Thoracic aorta (tissue), 2 donors: ENCODE data around the gene PTPRJ. TPM values are rescaled to one million over a fixed set of nuclear protein-coding genes. Genes with fewer than 3 reads are reported as not detected.

ENCODE experiments used
- ATAC-seq: fragments of 150-250 bp; one replicate; pipeline ENCODE4 v1.8.0; 2017; ENCODE audit warnings: low read depth; ENCODE audit not compliant: insufficient number of reproducible peaks, low FRiP score
- DNase-seq: peaks from one replicate; pipeline ENCODE4 v3.0.0-alpha.2; 2020; ENCODE audit warnings: low spot score
- H3K27ac ChIP-seq, 2 donors: fragments of 200-600 bp; sonication (generic); 1 replicate in 1 of 2; 2 replicates in 1 of 2; pipeline ENCODE4 v1.5.1; 2016; ENCODE audit warnings: mild to moderate bottlenecking in 2 of 2, moderate library complexity in 2 of 2
- H3K27me3 ChIP-seq: fragments of 200-600 bp; sonication (generic); replicated peaks from 2 replicates; pipeline ENCODE4 v1.6.0; 2016; ENCODE audit warnings: mild to moderate bottlenecking; ENCODE audit not compliant: insufficient read depth
- H3K36me3 ChIP-seq: fragments of 200-600 bp; sonication (generic); one replicate; pipeline ENCODE4 v1.5.1; 2016
- H3K4me1 ChIP-seq, 2 donors: fragments of 200-600 bp; sonication (generic); 1 replicate in 1 of 2; 2 replicates in 1 of 2; pipeline versions ENCODE4 v1.5.1 to v1.6.0; 2016; ENCODE audit warnings: low read depth in 2 of 2, mild to moderate bottlenecking in 1 of 2; ENCODE audit not compliant: control insufficient read depth in 1 of 2
- H3K4me3 ChIP-seq: fragments of 200-600 bp; sonication (generic); 2 replicates; pipeline ENCODE4 v1.5.1; 2016; ENCODE audit warnings: mild to moderate bottlenecking
- H3K9me3 ChIP-seq: fragments of 200-600 bp; sonication (generic); 2 replicates; pipeline ENCODE4 v1.5.1; 2016
- CTCF ChIP-seq: fragments of 200-600 bp; sonication (generic); IDR thresholded peaks from one replicate; pipeline ENCODE4 v1.5.1; 2019; ENCODE audit warnings: antibody characterized with exemption
- total RNA-seq, 2 donors: library from RNA; depleted of rRNA; stranded (reverse); fragments of >200 nt; gene quantifications; one replicate each; pipeline versions ENCODE4 v1.1.0 to v1.2.3, GENCODE V29; 2016

The PTPRJ gene
- total RNA-seq, 2 donors from 2014 or later: 20.4 to 20.9 TPM

DNA sequence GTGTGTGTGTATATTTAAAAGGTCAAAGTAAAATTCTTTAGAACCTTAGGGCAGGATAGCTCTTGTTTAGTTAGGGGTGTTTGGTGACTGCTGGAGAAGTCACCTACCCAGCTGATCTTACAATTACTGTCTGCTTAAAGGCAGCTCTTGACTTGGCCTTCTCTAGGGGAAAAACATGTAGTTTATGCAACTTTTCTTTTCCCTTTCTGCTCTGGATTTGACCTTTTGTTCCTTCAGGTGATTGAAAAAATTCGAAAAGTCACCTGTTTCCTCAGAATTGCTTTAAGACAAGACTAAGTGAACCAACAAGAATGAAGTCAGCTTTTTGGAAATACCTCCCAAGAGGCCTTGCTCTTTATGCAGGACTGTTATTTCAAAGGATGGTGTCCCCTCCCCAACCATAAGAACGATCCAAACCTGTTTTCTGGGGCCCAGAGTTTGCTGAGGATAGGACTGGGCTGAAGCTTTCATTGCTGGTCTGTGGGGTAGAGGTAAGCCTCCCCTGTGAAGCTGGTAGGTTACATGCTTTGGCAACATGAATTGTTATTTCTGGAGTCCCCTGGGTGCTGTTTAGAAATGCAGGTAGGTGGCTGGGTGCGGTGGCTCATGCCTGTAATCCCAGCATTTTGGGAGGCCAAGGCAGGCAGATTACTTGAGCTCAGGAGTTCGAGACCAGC, 111.2 kb downstream of the PTPRJ start:
- no peaks in the 10 kb centered on the region for H3K36me3 ChIP-seq
- peaks cover 4 to 11% of the 10 kb centered on the region in 2 donors for H3K4me1 ChIP-seq
- DNase-seq (no peak), ATAC-seq (no peak)
- no peak overlapping the region for H3K27ac ChIP-seq
- H3K9me3 ChIP-seq: no peaks in the 10 kb centered on the region
- H3K27me3 ChIP-seq: no peaks in the 10 kb centered on the region
- no peak for TF ChIP-seq CTCF
- no peak overlapping the region for H3K4me3 ChIP-seq

DNA sequence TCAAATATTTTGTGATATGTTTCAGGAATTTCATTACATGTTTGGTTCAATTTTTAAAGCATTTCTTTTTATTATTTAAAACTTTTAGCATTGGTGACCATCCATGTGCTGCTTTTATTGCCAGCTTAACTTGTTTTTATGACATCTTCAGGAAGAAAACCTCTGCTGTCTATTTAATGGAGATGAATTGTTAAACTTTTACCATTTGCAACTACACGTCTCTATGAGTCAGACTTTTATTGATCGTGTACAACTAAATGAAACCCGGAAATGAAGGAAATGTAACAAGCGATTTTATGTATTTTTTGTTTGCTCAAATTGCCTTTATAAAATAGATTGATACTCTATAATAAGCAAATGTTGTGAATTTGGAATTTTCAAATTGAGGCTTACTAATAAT, 113.0 kb downstream of the PTPRJ start:
- H3K27me3 ChIP-seq: no peaks in the 10 kb centered on the region
- no peaks in the 10 kb centered on the region for H3K36me3 ChIP-seq
- H3K4me1 ChIP-seq: peaks cover 4 to 8% of the 10 kb centered on the region in 2 donors
- H3K4me3 ChIP-seq: no peak overlapping the region
- no peak overlapping the region for H3K27ac ChIP-seq
- no peak for TF ChIP-seq CTCF
- DNase-seq (no peak), ATAC-seq (no peak)
- no peaks in the 10 kb centered on the region for H3K9me3 ChIP-seq

DNA sequence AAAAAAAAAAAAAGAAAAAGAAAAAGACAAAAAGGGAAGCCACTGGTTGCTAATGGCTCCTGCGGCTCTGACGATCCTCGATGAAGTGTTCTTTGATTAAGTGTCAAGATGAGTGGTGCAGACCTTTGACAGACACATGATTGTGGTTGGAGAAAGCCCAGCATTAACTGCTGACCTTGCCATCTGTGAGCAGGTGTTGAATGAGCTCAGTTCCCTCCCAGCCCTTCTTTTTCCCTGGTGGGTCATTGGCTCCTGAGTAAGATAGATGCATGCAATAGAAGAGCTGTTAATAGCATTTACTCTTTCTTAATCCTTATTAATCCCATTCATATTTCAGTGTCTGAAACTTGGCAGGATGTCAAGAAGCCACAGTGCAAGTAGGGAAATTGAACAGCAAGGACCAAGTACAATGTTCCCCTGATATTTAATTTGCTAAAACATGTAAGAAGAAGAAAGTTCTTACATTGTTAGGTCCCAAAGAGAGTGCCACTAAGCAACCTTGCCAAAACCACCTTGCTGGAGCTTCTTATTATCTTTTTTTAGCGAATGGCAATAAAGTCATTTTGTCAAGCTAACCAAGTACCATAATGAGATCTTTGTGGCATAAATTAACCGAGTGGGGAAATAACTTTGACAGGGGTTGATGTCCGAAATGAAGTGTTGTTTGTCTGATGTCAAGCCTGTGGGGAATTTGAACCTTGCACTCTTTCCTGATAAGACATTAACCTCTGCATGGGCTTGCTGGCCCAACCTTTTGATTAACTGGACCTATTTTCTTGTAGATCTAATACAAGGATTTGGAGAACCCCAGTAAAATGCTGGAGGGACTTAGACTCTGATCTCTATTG, 113.7 kb downstream of the PTPRJ start:
- Histone ChIP-seq H3K9me3 (no peaks in the 10 kb centered on the region), H3K27ac (no peak overlapping the region), H3K36me3 (no peaks in the 10 kb centered on the region), H3K27me3 (no peaks in the 10 kb centered on the region), H3K4me3 (no peak overlapping the region), H3K4me1 (peaks cover under 1 to 4% of the 10 kb centered on the region in 2 donors)
- DNase-seq (no peak), ATAC-seq (no peak)
- no peak for TF ChIP-seq CTCF

DNA sequence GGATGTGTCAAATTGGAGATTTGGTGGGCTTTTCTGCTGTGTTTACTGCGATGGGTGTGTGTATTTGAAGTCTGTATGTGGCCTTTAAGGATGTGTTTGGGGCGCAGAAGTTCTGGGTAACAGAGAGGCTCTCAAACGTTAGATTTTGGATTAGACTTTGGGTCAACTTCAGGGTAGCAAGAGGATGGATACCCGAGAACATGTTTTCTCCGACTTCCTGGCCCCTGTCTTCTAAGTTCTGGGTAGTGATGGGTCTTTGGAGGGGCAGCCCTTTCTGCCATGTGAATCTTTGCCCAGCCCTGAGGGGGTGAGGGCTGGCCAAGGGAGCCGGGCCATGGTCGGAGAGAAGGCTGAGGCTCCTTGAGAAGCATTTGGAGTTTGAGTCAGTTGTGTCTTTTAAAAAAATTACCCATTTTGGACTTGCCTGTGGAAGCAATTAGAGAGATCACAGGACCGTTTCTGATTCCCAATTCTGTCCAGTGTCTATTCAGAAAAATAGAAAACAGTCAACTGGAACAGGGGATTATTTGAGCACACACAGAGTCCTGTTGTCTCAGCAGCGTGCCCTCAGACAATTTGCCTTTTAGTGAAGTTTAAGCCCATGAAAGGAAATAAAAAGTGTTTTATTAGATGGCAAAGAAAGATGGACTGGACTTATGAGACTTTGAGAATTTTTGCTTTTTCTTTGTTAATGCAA, 114.4 kb downstream of the PTPRJ start:
- Histone ChIP-seq H3K36me3 (no peaks in the 10 kb centered on the region), H3K4me1 (peaks cover 0 to 4% of the 10 kb centered on the region in 2 donors), H3K4me3 (no peak overlapping the region), H3K27ac (no peak overlapping the region), H3K27me3 (no peaks in the 10 kb centered on the region), H3K9me3 (no peaks in the 10 kb centered on the region)
- DNase-seq: no peak
- TF ChIP-seq CTCF: no peak
- ATAC-seq: no peak
